ENCODE measurements around the gene NEB. TPM values are rescaled to one million over a fixed set of nuclear protein-coding genes. Genes with fewer than 3 reads are reported as not detected.
"Not testable (repeated sequence)": the region's sequence is repeated elsewhere in the genome, so short reads cannot be mapped to it uniquely, and the experiment has no call there.

Gene NEB
- total RNA-seq, 1 experiment from 2014 or later: 0.17 TPM

DNA sequence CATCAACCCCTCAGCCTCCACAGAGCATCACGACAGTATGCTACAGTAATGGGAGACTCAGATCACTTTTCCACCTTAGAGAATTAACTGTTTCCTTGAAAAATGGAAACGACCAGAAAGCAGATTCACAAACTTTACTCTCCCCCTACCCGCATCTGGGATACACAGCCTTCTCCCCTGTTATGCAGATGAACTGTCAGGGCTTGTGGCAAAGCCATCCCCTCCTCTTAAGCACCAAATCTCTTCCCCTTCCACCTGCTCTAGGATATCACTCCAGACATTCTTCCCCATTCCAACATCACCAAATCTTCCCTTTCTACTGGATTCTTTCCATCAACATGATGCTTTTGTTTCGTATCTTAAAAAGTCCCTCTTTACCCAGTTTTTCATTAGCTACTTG is 26.4 kb downstream of the NEB start:
- DNase-seq (ENCODE audit: low read depth): no peak

DNA sequence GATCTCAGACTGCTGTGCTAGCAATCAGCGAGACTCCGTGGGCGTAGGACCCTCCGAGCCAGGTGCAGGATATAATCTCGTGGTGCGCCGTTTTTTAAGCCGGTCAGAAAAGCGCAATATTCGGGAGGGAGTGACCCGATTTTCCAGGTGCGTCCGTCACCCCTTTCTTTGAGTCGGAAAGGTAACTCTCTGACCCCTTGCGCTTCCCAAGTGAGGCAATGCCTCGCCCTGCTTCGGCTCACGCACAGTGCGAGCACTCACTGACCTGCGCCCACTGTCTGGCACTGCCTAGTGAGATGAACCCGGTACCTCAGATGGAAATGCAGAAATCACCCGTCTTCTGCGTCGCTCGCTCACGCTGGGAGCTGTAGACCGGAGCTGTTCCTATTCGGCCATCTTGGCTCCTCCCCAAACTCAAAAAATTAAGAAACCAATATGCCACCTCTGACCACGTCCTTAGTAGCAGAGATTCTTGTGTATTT is 29.8 kb downstream of the NEB start:
- not testable (repeated sequence) for DNase-seq (ENCODE audit: low read depth)

DNA sequence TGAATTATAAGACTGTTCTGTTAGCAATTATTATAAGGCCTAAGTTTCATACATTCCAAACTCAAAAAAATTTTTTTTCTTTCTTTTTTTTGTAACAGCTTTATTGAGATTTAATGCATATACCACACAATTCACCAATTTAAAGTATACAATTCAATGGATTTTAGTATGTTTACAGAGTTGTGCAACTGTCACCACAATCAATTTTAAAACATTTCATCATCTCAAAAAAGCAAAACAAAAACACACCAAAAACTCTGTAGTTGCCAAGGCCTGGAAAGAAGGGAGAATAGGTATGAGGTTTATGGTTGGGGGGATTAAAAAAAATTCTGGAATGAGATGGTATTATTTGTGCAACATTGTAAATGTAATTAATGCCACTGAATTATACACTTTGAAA is 36.1 kb downstream of the NEB start:
- DNase-seq (ENCODE audit: low read depth): not testable (repeated sequence)

DNA sequence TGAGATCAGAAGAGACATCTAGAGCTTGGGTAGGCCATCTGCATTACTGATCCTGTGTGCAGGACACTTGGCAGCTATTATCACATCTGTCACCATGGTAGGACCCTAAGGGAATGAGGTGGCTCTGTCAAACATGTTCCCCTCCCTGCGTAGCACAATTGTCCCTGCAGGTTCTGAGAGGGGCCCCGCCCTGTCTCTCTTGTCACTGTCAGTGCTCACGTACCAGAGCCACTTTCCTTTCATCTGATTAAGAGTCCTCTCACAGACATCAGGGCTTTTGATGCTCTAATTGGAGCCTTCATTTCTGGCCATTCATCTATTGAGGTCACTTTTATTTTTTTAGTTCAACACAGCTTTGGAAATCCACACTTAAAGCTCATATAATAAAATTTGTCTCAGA is 38.5 kb downstream of the NEB start:
- no peak for DNase-seq (ENCODE audit: low read depth)

DNA sequence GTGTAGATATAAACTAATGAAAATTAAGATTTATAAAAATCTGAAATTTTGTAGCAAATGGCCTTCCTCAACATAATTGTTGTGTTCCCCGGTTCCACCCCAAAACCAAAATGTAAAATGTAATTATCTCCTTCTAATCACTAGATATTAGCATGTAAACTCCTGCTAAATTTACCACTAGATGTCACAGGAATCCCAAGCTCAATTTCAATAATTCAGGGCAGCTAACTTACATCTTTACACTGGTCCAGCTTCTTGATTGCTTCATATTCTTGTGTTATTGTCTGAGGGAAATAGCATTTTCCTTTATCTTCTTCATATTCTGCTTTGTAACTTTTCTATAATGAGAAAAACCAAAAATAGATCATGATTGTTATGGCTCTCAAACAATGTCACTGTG is 42.6 kb downstream of the NEB start:
- DNase-seq (ENCODE audit: low read depth): no peak

DNA sequence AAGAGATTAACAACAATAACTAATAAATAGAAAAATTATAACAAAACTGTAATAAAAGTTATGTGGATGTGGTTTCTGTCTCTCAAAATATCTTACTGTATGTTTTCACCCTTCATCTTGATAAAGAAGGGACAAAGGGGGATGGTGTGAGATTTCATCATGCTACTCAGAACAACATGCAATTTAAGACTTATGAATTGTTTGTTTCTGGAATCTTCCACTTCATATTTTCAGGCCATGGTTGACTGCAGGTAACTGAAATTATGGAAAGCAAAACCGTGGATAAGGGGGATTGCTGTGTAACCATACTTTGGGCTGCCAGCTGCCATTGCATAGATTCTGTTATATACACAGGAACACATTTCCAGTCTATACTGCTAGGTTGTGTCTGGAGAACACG is 45.6 kb downstream of the NEB start:
- DNase-seq (ENCODE audit: low read depth): no peak

DNA sequence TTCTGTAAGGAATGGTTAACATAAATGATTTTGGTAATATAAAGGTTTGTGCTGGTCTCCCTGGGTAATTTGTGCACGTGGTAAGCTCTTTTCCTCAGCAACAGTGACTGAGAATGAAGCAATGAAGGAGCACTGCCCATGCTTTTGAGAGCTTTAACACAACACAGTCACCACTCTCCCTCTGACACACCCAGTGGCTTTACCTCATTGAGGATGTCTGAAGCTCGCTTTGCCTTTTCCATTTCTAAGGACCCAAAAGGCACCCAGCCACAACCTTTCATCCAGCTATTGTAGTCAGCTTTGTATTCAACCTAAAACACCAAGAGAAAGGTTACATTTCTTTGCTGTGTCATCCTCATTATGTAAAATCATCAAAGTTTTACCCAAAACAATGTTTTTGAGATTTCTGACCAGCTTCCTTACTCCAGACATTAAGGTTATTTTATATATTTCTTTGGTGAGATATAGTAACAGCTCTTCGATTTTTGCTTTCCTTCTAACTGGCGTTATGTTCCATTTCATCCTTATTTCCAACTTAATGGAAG is 51.7 kb downstream of the NEB start:
- DNase-seq (ENCODE audit: low read depth): no peak

DNA sequence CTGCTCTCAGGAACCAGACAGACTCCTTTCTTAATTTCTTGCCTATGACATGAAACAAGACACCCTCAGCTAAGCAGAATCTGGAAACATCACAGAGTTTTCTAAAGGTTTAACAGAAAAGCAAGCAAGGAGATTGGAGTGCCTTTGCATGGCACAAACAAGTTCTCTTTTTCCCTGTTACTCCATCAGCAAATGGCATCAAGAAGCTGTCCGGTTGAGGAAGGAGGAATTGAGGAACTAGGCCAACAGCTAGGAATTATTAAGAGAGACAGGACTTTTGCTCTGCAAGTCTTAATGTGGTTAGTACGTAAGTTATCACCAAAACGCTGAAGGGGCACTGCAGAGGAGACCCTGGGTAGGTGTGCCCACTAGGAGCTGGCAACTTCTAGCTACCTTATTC is 53.2 kb downstream of the NEB start:
- DNase-seq (ENCODE audit: low read depth): no peak

DNA sequence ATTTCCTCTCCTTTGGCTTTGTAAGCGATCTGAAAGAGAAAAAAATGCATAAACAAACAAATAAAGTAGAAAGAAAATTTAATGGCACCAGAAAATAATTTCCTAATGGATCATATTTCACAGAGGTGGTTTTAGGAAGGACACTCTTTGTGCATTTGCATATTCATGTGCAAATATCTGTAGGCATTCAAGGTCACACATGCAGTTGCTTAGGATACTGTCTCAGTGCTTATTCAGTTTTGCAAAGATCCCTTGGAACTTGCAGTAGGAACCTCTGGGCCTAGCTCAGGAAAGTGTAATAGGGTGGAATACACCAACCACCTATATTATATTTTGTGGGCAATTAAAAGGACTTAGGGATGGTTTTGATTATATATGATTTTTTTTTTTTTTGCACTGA is 54.3 kb downstream of the NEB start:
- no peak for DNase-seq (ENCODE audit: low read depth)

DNA sequence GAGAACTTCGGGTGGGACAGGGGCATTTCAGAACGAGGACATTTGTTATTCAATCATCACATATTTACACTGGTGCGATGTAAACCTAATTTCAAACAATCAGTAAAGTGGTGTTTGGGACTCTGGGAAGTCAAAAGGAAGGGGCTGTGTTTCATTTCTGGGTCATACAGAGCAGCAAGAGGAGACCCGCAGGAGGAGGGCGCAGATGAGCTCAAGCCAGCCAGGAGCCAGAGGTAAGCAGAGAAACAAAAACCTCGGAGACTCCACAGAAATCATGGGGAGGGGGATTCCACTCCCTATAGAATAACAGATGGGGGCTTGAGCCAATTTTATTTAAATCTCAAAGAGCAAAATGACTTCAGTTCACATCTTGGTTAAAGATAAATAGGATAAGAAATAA is 55.4 kb downstream of the NEB start:
- no peak for DNase-seq (ENCODE audit: low read depth)

DNA sequence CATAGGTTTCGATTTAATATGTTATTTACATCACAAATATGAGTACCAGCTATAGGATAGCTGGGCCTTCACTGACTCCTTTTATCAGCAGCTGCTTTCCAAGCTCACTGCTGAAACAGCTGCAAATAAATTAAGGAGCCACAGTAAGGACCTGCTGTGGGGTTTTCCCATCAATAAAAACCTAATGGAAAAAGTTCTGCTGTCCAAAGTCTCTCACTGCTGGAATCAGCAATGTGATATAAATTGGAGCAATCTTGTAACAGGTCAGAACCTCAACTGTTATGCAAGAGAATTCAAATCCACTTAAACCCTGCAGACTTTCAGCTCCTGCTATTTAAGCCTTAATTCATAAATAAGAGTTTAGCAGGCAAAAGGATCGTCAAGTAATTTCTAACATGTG is 61.3 kb downstream of the NEB start:
- DNase-seq (ENCODE audit: low read depth): no peak

DNA sequence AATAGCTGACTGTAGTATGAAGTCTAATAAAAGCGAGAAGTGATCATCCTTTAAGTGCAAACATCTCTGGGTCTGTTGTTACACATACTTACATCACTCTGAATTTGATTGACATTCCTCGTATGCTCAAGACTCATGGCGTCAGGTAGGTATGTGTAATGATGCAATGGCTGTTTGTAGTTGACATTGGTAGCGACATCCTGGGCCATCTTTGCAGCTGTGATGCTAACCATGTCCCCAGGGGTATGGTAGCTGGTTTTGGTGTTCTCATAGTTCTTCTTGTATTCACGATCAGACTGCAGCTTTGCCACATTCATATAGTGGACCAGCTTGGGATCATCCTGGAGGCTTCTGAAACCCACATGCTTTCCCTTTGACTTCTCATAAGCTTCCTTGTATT is 62.0 kb downstream of the NEB start:
- no peak for DNase-seq (ENCODE audit: low read depth)

DNA sequence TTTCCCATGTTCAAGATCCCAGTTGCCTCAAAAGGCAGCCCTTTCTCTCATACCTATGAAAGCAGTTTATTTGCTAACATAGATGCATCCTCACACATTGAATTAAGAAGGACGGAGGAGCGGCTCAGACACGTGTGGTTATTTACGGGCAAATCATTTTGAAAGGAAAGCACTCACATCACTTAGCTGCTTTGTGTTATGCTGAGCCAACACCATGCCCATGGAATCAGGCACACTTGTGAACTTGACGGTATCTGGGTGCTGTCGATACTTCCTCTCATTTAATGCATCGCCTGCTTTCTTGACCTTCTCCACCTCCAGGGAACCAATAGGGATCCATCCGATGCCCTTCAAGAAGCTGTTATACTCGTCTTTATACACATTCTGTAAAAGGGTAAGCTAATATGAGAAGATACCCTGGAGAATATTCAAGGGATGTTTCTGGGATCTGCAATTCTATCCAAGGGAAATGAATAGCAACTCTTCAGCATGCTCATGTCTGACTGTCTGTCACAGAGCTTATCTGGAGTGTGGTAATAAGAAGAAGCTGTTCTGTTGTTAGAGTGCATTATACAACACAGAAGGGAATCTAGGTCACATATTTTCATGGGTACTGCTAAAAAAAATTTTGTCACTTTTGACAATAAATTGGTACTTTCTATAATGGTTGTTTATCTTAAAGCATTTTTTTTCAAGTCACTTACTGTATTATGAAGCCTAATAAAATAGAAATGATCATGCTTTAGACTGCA is 63.3 kb downstream of the NEB start:
- no peak for DNase-seq (ENCODE audit: low read depth)

DNA sequence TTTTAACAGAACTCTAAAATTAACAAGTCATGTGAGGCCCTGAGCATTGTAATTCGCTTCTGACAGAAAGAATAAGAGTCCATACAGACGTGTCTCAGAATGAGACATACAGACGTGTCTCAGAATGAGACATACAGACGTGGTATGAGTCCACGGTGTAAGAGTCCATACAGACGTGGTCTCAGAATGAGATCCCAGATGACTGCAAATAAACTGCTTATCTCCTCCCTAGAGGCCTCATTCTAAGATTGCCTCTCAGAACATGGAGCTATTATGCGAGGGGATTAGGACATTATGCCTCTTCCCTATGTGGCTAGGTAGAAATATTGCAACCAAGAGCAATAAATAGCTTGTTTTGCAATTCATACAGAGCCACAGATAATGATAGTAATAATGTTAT is 63.9 kb downstream of the NEB start:
- no peak for DNase-seq (ENCODE audit: low read depth)

DNA sequence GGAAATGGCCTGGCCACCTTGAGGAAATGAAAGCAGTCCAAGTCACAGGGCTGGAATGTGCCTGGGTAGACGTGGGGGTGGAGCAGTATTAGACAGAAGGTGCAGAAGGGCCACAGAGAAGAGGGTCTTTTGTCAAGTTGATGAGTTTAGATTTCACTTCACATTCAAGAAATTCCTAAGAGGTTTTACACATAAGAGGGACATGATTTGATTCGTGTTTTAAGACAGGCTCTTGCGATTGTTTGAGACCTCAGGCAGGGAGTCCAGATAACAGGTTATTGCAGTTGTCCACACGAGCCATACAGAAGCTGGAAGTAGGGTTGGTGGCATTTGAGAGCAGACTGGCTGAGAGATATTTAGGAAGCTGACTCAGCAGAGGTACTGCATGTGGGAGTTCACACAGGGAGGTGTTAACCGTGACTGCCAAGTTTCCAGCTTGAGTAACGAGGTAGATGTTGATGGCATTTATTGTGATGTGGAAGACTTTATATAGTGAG is 64.6 kb downstream of the NEB start:
- peak; percentile 35 for DNase-seq (ENCODE audit: low read depth)

DNA sequence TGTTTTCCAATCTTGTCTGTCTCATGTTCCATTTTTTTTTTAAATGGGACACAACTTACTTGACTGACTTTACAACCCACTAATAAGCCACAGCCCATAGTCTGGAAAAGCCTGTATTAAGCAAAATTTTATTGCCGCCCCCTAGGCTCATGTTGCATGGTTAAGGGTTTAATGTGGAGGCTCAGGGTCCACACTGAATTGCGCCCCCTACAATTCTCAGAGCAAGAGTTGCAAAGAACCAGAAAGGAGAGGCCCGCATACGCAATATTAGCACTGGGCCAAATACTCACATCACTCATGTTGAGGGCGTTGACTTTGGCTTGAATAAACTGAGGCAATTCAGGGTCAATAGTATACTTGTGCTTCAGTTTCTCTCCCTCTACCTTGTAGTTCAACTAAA is 65.5 kb downstream of the NEB start:
- DNase-seq (ENCODE audit: low read depth): no peak

DNA sequence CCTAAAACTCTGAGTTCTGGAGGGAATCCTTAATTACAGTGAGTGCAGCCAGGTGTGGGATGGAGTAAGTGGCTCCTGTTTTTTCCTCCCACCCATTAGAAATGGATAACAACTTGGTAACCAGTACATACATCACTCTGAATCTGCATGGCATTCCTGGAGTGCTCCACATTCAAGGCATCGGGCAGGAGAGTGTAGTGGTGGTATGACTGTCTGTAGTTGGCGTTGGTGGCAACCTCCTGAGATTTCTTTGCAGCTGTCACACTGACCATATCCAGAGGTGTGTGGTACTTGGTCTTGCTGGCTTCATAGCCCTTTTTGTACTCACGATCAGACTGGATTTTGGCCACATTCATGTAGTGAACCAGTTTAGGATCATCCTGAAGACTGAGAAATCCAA is 68.3 kb downstream of the NEB start:
- no peak for DNase-seq (ENCODE audit: low read depth)

DNA sequence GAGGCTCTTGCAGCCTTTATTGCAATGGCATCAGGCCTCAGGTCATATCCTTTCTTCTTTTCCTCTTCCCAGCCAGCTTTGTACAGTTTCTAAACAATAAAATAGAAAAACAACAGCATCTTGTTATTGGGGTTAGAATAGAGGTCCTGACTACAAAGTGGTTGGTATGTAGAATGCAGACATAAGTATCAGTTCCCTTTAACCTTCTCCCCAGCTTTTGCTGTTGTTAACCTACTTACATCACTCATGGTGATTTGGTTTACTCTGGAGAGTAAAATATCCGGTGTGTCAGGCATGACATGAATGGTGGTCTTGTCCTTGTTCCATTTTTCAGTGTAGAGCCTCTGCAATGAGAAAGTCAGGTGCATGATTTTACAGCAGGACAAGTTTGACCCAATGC is 69.8 kb downstream of the NEB start:
- no peak for DNase-seq (ENCODE audit: low read depth)

DNA sequence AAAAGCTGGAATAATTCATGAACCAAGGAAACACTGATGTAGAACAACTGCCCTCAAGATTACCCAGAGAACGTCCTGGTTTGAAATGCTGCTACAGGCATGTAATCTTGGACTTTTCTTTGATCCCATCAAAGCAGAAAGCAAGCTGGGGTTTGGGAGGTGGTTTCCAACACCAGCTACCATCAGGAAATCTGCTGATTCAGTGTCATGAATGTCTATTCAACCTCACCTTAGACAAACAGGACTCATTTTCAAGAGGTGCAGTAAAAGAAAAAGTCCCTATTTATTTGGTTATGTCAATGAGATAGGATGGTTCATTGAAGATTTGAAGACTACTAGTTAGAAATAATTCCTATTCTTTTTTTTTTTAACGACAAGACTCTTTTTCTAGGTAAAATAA is 72.7 kb downstream of the NEB start:
- DNase-seq (ENCODE audit: low read depth): no peak

DNA sequence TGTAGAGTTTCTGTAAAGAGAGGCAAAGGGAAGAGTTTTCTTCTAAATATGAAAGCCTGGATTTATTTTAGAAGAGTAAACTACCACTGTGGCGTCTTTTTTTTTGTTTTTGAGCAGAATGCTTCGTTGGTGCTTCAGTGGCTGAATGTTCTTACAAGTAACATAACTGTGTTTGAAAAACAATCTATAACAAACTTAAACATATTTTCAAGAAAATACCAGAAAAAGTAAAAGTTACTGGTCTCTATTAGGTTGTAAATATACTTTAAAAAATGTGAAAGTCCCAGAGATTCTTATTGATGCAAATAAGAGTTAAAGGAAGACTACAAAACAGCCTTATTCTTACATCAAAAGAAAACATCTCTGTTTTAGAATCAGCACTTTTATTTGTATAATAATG is 76.2 kb downstream of the NEB start:
- no peak for DNase-seq (ENCODE audit: low read depth)

DNA sequence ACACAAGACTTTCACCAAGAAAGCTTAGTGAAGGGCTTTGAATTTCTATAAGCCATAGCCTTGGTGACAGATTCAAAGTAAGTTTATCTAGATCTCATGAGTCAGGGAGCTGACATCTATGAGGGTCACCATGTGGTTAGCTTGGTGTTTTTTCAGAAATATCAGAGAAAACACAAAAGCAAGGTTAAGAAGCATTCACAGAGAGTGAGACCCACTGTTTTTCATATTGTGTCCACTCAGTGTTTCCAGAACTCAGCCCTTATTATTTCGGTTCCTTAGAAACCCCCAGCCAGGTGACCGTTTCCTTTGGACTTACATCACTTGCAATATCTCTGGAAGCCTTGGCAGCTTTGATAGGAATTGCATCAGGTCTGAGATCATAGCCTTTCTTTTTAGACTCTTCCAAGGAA is 76.6 kb downstream of the NEB start:
- no peak for DNase-seq (ENCODE audit: low read depth)

DNA sequence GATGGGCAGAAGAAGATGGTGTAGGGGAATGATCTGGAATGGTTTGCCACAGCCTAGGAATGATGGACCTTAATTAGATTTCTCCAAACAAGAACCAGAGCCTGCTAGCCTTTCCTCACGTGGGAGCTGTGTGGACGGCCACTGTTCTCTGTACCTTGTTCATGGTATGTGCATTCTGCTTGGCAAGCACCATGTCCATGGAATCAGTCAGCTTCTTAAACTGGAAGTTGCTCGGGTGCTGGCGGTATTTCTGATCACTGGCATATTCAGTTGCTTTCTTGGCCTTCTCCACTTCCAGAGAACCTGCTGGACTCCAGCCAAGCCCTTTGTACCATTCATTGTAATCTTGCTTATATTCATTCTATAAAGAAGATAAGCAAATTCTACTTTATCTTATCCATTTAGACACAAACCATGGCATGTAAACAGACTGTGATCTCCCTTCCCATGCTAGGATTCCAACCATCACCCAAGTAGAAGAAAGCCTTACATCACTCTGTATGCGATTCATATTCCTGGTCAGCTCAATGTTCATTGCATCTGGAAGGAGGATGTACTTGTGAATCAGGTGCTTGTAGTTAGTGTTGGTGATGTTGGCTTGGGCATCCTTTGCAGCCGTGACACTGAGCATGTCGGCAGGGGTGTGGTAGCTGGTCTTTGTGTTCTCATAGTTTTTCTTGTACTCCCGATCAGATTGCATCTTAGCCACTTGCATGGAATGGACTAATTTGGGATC is 78.4 kb downstream of the NEB start:
- no peak for DNase-seq (ENCODE audit: low read depth)

DNA sequence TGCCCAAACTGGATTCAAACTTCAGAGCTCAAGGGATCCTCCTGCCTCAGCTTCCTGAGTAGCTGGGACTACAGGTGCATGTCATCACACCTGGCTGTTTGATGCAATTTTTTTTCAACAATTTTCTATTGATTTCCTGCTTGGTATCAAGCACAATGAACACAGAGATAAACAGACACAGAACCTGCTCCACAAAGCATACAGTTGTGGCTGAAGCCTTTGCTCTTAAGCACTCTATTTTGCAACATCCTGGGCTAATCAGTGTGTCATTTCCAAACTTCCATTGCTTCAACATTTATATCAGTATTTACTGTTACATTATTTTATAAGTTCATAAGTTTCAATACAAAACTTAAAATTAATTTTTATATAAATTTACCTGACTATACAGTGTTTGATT is 79.4 kb downstream of the NEB start:
- no peak for DNase-seq (ENCODE audit: low read depth)
